ENCODE results near the gene TLR2.

- TF ChIP-seq, protein P1, sequence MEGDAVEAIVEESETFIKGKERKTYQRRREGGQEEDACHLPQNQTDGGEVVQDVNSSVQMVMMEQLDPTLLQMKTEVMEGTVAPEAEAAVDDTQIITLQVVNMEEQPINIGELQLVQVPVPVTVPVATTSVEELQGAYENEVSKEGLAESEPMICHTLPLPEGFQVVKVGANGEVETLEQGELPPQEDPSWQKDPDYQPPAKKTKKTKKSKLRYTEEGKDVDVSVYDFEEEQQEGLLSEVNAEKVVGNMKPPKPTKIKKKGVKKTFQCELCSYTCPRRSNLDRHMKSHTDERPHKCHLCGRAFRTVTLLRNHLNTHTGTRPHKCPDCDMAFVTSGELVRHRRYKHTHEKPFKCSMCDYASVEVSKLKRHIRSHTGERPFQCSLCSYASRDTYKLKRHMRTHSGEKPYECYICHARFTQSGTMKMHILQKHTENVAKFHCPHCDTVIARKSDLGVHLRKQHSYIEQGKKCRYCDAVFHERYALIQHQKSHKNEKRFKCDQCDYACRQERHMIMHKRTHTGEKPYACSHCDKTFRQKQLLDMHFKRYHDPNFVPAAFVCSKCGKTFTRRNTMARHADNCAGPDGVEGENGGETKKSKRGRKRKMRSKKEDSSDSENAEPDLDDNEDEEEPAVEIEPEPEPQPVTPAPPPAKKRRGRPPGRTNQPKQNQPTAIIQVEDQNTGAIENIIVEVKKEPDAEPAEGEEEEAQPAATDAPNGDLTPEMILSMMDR (IDR thresholded peaks at IDR 0.05; ENCODE audit: low read depth, low read length) = no peak
- no peak for TF ChIP-seq EZH2phosphoT487 (IDR thresholded peaks at IDR 0.05; ENCODE audit: low read depth)
Measured at GRCh38 chr4:153639833-153640802, 44.0 kb upstream of the TLR2 start.

Data from OCI-LY3 (cell line).